Lung (tissue), 12 donors: ENCODE results near the gene AMER3. TPM values are rescaled to one million over a fixed set of nuclear protein-coding genes. Genes with fewer than 3 reads are reported as not detected.
"Not testable (repeated sequence)": the region's sequence is repeated elsewhere in the genome, so short reads cannot be mapped to it uniquely, and the experiment has no call there.

Source experiments
- ATAC-seq: fragments of 200-7000 bp; cut with Tn5 transposase; one replicate; pipeline ENCODE4 v1.9.1; 2020; ENCODE audit warnings: moderate number of reproducible peaks; ENCODE audit not compliant: insufficient read depth, low FRiP score
- DNase-seq, 3 donors: peaks; one replicate each; pipeline ENCODE4 v3.0.0-alpha.2; 2013 to 2017
- H3K27ac ChIP-seq, 2 donors: one replicate each; pipeline ENCODE4 v1.5.1; 2013; ENCODE audit warnings: mild to moderate bottlenecking in 2 of 2, moderate library complexity in 2 of 2, control low read depth in 1 of 2, inconsistent platforms in 1 of 2, low read depth in 1 of 2, low read length in 1 of 2
- H3K27me3 ChIP-seq, 3 donors: one replicate each; pipeline ENCODE4 v1.5.1; 2013; ENCODE audit warnings: low read length in 2 of 3; ENCODE audit not compliant: control insufficient read depth in 3 of 3, insufficient read depth in 3 of 3
- H3K36me3 ChIP-seq, 4 donors: one replicate each; pipeline ENCODE4 v1.5.1; 2013; ENCODE audit warnings: low read length in 4 of 4, mild to moderate bottlenecking in 1 of 4, moderate library complexity in 1 of 4; ENCODE audit not compliant: control insufficient read depth in 4 of 4, insufficient read depth in 4 of 4
- H3K4me1 ChIP-seq, 5 donors: one replicate each; pipeline ENCODE4 v1.5.1; 2013; ENCODE audit warnings: low read length in 5 of 5, mild to moderate bottlenecking in 2 of 5, moderate library complexity in 1 of 5; ENCODE audit not compliant: control insufficient read depth in 5 of 5, insufficient read depth in 5 of 5
- H3K4me3 ChIP-seq: one replicate; pipeline ENCODE4 v1.5.1; 2013; ENCODE audit warnings: mild to moderate bottlenecking, control low read depth, moderate library complexity
- H3K9ac ChIP-seq, 2 donors: one replicate each; pipeline ENCODE4 v1.5.1; 2013; ENCODE audit warnings: low read length in 2 of 2, control low read depth in 1 of 2; ENCODE audit not compliant: insufficient read depth in 1 of 2
- H3K9me3 ChIP-seq, 4 donors: one replicate each; pipeline ENCODE4 v1.5.1; 2013; ENCODE audit warnings: low read length in 3 of 4, mild to moderate bottlenecking in 1 of 4, moderate library complexity in 1 of 4; ENCODE audit not compliant: control insufficient read depth in 4 of 4, insufficient read depth in 3 of 4
- CTCF ChIP-seq: IDR thresholded peaks from 2 replicates; pipeline ENCODE4 v1.5.1; 2012; ENCODE audit warnings: mild to moderate bottlenecking; ENCODE audit errors: control extremely low read depth, extremely low read depth
- WGBS, 2 donors: extraction: QIAGEN DNeasy Blood & Tissue Kit; methylation state at CpG; one replicate each; pipeline ENCODE4 v1.1.7; 2013; 5-methylcytosine and 5-hydroxymethylcytosine counted together
- polyA plus RNA-seq, 2 donors: library from polyadenylated mRNA; stranded (reverse); fragments of 200-250 nt; gene quantifications; one replicate each; pipeline ENCODE4 v1.2.1, GENCODE V29; 2013
- total RNA-seq, 2 donors: library from RNA; depleted of rRNA in 1 of 2; stranded (reverse); fragments of >200 nt in 1 of 2; gene quantifications; one replicate each; pipeline ENCODE4 v1.2.1, GENCODE V29; 2014 to 2021
- donor health status: control.
- donor health status: control.
- donor health status: Bipolar disorder and iron deficiency.
- donor health status: healthy.
- donor health status: DM: yes; HTN: yes; CAD: no.

AMER3 gene
- total and polyA plus RNA-seq, 4 donors, result 0.09 to 0.74 TPM; not detected in 2

- Histone ChIP-seq H3K36me3 (no peaks in the 10 kb centered on the region), H3K4me3 (no peak overlapping the region), H3K9ac (no peak overlapping the region), H3K9me3 (no peaks in the 10 kb centered on the region), H3K27ac (peak overlapping the region in 1 of 2 donors; percentile 62), H3K27me3 (peaks cover 0 to 6% (median 0%) of the 10 kb centered on the region in 3 donors), H3K4me1 (peaks cover 0 to 13% (median 0%) of the 10 kb centered on the region in 5 donors)
- no peak for TF ChIP-seq CTCF
- DNase-seq, result peak; percentile 5 to 21 (median 21)
- peak; percentile 12 for ATAC-seq
- 4 to 10% methylated on average over 12 of the region's 12 CpGs for WGBS, 2 donors
These were observed 27.3 kb upstream of the AMER3 start for GRCh38 chr2:130728007-130728454.

- no peak for DNase-seq
- no peak for ATAC-seq
- Histone ChIP-seq H3K36me3 (no peaks in the 10 kb centered on the region), H3K4me3 (no peak within 1 kb of the TSS), H3K9ac (no peak within 1 kb of the TSS), H3K27me3 (peaks cover 0 to 6% (median 0%) of the 10 kb centered on the region in 3 donors), H3K9me3 (no peaks in the 10 kb centered on the region), H3K27ac (peak within 1 kb of the TSS in 1 of 2 donors; percentile 62), H3K4me1 (peaks cover 0 to 13% (median 0%) of the 10 kb centered on the region in 5 donors)
- TF ChIP-seq CTCF, result no peak
- 78 to 84% methylated on average over 8 of the region's 8 CpGs for WGBS, 2 donors
These were observed 26.6 kb upstream of the AMER3 start, which contains the start of gene GPR148 for GRCh38 chr2:130728549-130729316. TSS of gene GPR148 (plus strand) at chr2:130729070. CDS start at chr2:130729152, 82 bp downstream.

GRCh38 chr2:130729322-130730299 is 25.7 kb upstream of the AMER3 start:
- H3K4me1 ChIP-seq, result peaks cover 0 to 13% (median 0%) of the 10 kb centered on the region in 5 donors
- H3K27ac ChIP-seq, result no peak overlapping the region
- DNase-seq, result no peak
- 96% methylated on average over 17 of the region's 17 CpGs for WGBS, 2 donors
- no peak overlapping the region for H3K9ac ChIP-seq
- H3K9me3 ChIP-seq, result no peaks in the 10 kb centered on the region
- TF ChIP-seq CTCF, result no peak
- no peak for ATAC-seq
- H3K36me3 ChIP-seq, result no peaks in the 10 kb centered on the region
- H3K27me3 ChIP-seq, result peaks cover 0 to 6% (median 0%) of the 10 kb centered on the region in 3 donors
- H3K4me3 ChIP-seq, result no peak overlapping the region

- H3K9ac ChIP-seq, H3K27me3 ChIP-seq, ATAC-seq, H3K27ac ChIP-seq, H3K9me3 ChIP-seq, H3K4me3 ChIP-seq, H3K4me1 ChIP-seq, H3K36me3 ChIP-seq, DNase-seq: not testable (repeated sequence)
- 94 to 95% methylated on average over 11 of the region's 11 CpGs for WGBS, 2 donors
These were observed 23.1 kb upstream of the AMER3 start for GRCh38 chr2:130732257-130732656.
